Mesenteric fat pad (tissue), 1 donor: ENCODE results near the gene TATDN2. TPM values are rescaled to one million over a fixed set of nuclear protein-coding genes. Genes with fewer than 3 reads are reported as not detected.
"Not testable (repeated sequence)": the region's sequence is repeated elsewhere in the genome, so short reads cannot be mapped to it uniquely, and the experiment has no call there.

Experiments
- DNase-seq: peaks from one replicate; pipeline ENCODE4 v3.0.0-alpha.2; 2020; ENCODE audit warnings: low spot score
- total RNA-seq: library from RNA; stranded (reverse); fragmentation: NEBNext Ultra II Directional; extraction: Animal tissue kit (Norgen Biotek cat#: 25700); gene quantifications from one replicate; pipeline ENCODE4 v1.2.1, GENCODE V29; 2021
- donor health status: DM: yes; HTN: yes; CAD: no.

TATDN2 gene
- total RNA-seq, 1 donor from 2014 or later, result 34.7 TPM

- DNase-seq, result peak; percentile 33
Observed at GRCh38 chr3:10289077-10289476, 40.8 kb downstream of the TATDN2 start.

- DNase-seq, result peak; percentile 67
Observed at GRCh38 chr3:10289787-10290355, 41.6 kb downstream of the TATDN2 start.

- no peak for DNase-seq
Observed at GRCh38 chr3:10290481-10291176, 42.4 kb downstream of the TATDN2 start.

- DNase-seq, result peak; percentile 43
Observed at GRCh38 chr3:10291641-10292040, 43.4 kb downstream of the TATDN2 start.

- DNase-seq, result peak; percentile 69
Observed at GRCh38 chr3:10292505-10293419, 44.5 kb downstream of the TATDN2 start, which contains the start of gene GHRL. Gene GHRL, minus strand, starts transcription at chr3:10292947. Its CDS starts 2,767 bp downstream, at chr3:10290180.

GRCh38 chr3:10294030-10294586 is 45.8 kb downstream of the TATDN2 start:
- DNase-seq, result no peak

- DNase-seq, result not testable (repeated sequence)
Observed at GRCh38 chr3:10298064-10298463, 49.8 kb downstream of the TATDN2 start.

GRCh38 chr3:10299175-10299574 is 50.9 kb downstream of the TATDN2 start:
- DNase-seq, result no peak

- DNase-seq, result peak; percentile 74
Observed at GRCh38 chr3:10299679-10300078, 51.4 kb downstream of the TATDN2 start.

GRCh38 chr3:10300087-10300486 is 51.8 kb downstream of the TATDN2 start:
- DNase-seq, result peak; percentile 62

- DNase-seq, result peak; percentile 33
Observed at GRCh38 chr3:10303105-10303504, 54.8 kb downstream of the TATDN2 start.

- peak; percentile 35 for DNase-seq
Observed at GRCh38 chr3:10303785-10304184, 55.5 kb downstream of the TATDN2 start.

GRCh38 chr3:10304905-10305304 is 56.6 kb downstream of the TATDN2 start:
- peak; percentile 65 for DNase-seq

GRCh38 chr3:10305331-10305902 is 57.2 kb downstream of the TATDN2 start:
- peak; percentile 55 for DNase-seq

- DNase-seq, result no peak
Observed at GRCh38 chr3:10306156-10306555, 57.9 kb downstream of the TATDN2 start.

GRCh38 chr3:10308678-10309077 is 60.4 kb downstream of the TATDN2 start:
- DNase-seq, result no peak

GRCh38 chr3:10309736-10310135 is 61.5 kb downstream of the TATDN2 start:
- DNase-seq, result no peak

GRCh38 chr3:10310578-10310977 is 62.3 kb downstream of the TATDN2 start:
- no peak for DNase-seq

- peak; percentile 75 for DNase-seq
Observed at GRCh38 chr3:10311710-10312109, 63.5 kb downstream of the TATDN2 start.

GRCh38 chr3:10312391-10312790 is 64.1 kb downstream of the TATDN2 start:
- DNase-seq, result no peak

GRCh38 chr3:10312861-10313260 is 64.6 kb downstream of the TATDN2 start:
- peak; percentile 39 for DNase-seq
